Fibroblast of mammary gland (primary cell): ENCODE results near the gene P2RX7.

Source experiments
- DNase-seq: peaks from one replicate; pipeline ENCODE4 v3.0.0-alpha.2; 2010; ENCODE audit warnings: low read depth
- H3K4me3 ChIP-seq: 2 replicates; pipeline ENCODE4 v1.5.1; 2011; ENCODE audit warnings: low read depth, mild to moderate bottlenecking, low read length, moderate library complexity; ENCODE audit not compliant: control insufficient read depth
- CTCF ChIP-seq: conservative IDR thresholded peaks from 2 replicates; pipeline ENCODE4 v1.5.1; 2011; ENCODE audit warnings: low read depth, low read length, inconsistent platforms; ENCODE audit not compliant: control insufficient read depth, insufficient read depth

The P2RX7 gene

GRCh38 chr12:121088195-121088585 lies 44.5 kb upstream of the P2RX7 start:
- DNase-seq: no peak
- H3K4me3 ChIP-seq: no peak overlapping the region
- TF ChIP-seq CTCF: no peak

- TF ChIP-seq CTCF: no peak
- no peak for DNase-seq
- no peak overlapping the region for H3K4me3 ChIP-seq
Measured at GRCh38 chr12:121089031-121089812, 43.5 kb upstream of the P2RX7 start.

- H3K4me3 ChIP-seq: no peak overlapping the region
- no peak for TF ChIP-seq CTCF
- DNase-seq: no peak
Measured at GRCh38 chr12:121089813-121090430, 42.8 kb upstream of the P2RX7 start.

- DNase-seq: no peak
- no peak for TF ChIP-seq CTCF
- no peak overlapping the region for H3K4me3 ChIP-seq
Measured at GRCh38 chr12:121090586-121091514, 41.8 kb upstream of the P2RX7 start.

GRCh38 chr12:121092034-121092433 lies 40.6 kb upstream of the P2RX7 start:
- TF ChIP-seq CTCF: no peak
- no peak for DNase-seq
- no peak overlapping the region for H3K4me3 ChIP-seq

- no peak for TF ChIP-seq CTCF
- DNase-seq: no peak
- no peak overlapping the region for H3K4me3 ChIP-seq
Measured at GRCh38 chr12:121093487-121093891, 39.2 kb upstream of the P2RX7 start.
